ENCODE results near the gene TMTC1.

TMTC1 gene

GRCh38 chr12:29726741-29727348 lies 56.9 kb downstream of the TMTC1 start:
- TF ChIP-seq POLR2A (IDR thresholded peaks at IDR 0.05; ENCODE audit: low read length): no peak
- TF ChIP-seq GATA1 (IDR thresholded peaks at IDR 0.05; ENCODE audit: low read depth, low read length): no peak
- DNase-seq: no peak

GRCh38 chr12:29726321-29726692 lies 57.4 kb downstream of the TMTC1 start:
- no peak for TF ChIP-seq GATA1 (IDR thresholded peaks at IDR 0.05; ENCODE audit: low read depth, low read length)
- TF ChIP-seq POLR2A (IDR thresholded peaks at IDR 0.05; ENCODE audit: low read length): no peak
- no peak for DNase-seq

- TF ChIP-seq GATA1 (IDR thresholded peaks at IDR 0.05; ENCODE audit: low read depth, low read length) (no peak), POLR2A (IDR thresholded peaks at IDR 0.05; ENCODE audit: low read length) (no peak)
- no peak for DNase-seq
Observed at GRCh38 chr12:29725587-29726320, 58.0 kb downstream of the TMTC1 start.

GRCh38 chr12:29722164-29722563 lies 61.6 kb downstream of the TMTC1 start:
- TF ChIP-seq POLR2A (IDR thresholded peaks at IDR 0.05; ENCODE audit: low read length): no peak
- TF ChIP-seq GATA1 (IDR thresholded peaks at IDR 0.05; ENCODE audit: low read depth, low read length): no peak
- DNase-seq: no peak

- TF ChIP-seq POLR2A (IDR thresholded peaks at IDR 0.05; ENCODE audit: low read length) (no peak), GATA1 (IDR thresholded peaks at IDR 0.05; ENCODE audit: low read depth, low read length) (no peak)
- no peak for DNase-seq
Observed at GRCh38 chr12:29719381-29719780, 64.4 kb downstream of the TMTC1 start.

- DNase-seq: no peak
- TF ChIP-seq GATA1 (IDR thresholded peaks at IDR 0.05; ENCODE audit: low read depth, low read length) (no peak), POLR2A (IDR thresholded peaks at IDR 0.05; ENCODE audit: low read length) (no peak)
Observed at GRCh38 chr12:29717540-29718100, 66.1 kb downstream of the TMTC1 start.

GRCh38 chr12:29714966-29715365 lies 68.8 kb downstream of the TMTC1 start:
- no peak for DNase-seq
- TF ChIP-seq POLR2A (IDR thresholded peaks at IDR 0.05; ENCODE audit: low read length) (no peak), GATA1 (IDR thresholded peaks at IDR 0.05; ENCODE audit: low read depth, low read length) (no peak)

GRCh38 chr12:29713729-29714128 lies 70.0 kb downstream of the TMTC1 start:
- DNase-seq: no peak
- TF ChIP-seq GATA1 (IDR thresholded peaks at IDR 0.05; ENCODE audit: low read depth, low read length) (no peak), POLR2A (IDR thresholded peaks at IDR 0.05; ENCODE audit: low read length) (no peak)

- no peak for DNase-seq
- no peak for TF ChIP-seq GATA1 (IDR thresholded peaks at IDR 0.05; ENCODE audit: low read depth, low read length)
- no peak for TF ChIP-seq POLR2A (IDR thresholded peaks at IDR 0.05; ENCODE audit: low read length)
Observed at GRCh38 chr12:29711381-29711780, 72.4 kb downstream of the TMTC1 start.

- DNase-seq: peak in 1 of 2 experiments; percentile 1
- TF ChIP-seq POLR2A (IDR thresholded peaks at IDR 0.05; ENCODE audit: low read length) (no peak), GATA1 (IDR thresholded peaks at IDR 0.05; ENCODE audit: low read depth, low read length) (no peak)
Observed at GRCh38 chr12:29710104-29710503, 73.6 kb downstream of the TMTC1 start.

- no peak for TF ChIP-seq GATA1 (IDR thresholded peaks at IDR 0.05; ENCODE audit: low read depth, low read length)
- no peak for TF ChIP-seq POLR2A (IDR thresholded peaks at IDR 0.05; ENCODE audit: low read length)
- DNase-seq: no peak
Observed at GRCh38 chr12:29709496-29710040, 74.2 kb downstream of the TMTC1 start.

GRCh38 chr12:29709054-29709453 lies 74.7 kb downstream of the TMTC1 start:
- DNase-seq: no peak
- TF ChIP-seq POLR2A (IDR thresholded peaks at IDR 0.05; ENCODE audit: low read length): no peak

GRCh38 chr12:29707846-29708245 lies 75.9 kb downstream of the TMTC1 start:
- TF ChIP-seq GATA1 (IDR thresholded peaks at IDR 0.05; ENCODE audit: low read depth, low read length): no peak
- no peak for TF ChIP-seq POLR2A (IDR thresholded peaks at IDR 0.05; ENCODE audit: low read length)
- DNase-seq: no peak

- DNase-seq: no peak
- TF ChIP-seq POLR2A (IDR thresholded peaks at IDR 0.05; ENCODE audit: low read length) (no peak), GATA1 (IDR thresholded peaks at IDR 0.05; ENCODE audit: low read depth, low read length) (no peak)
Observed at GRCh38 chr12:29706311-29706710, 77.4 kb downstream of the TMTC1 start.

- TF ChIP-seq GATA1 (IDR thresholded peaks at IDR 0.05; ENCODE audit: low read depth, low read length): no peak
- TF ChIP-seq POLR2A (IDR thresholded peaks at IDR 0.05; ENCODE audit: low read length): no peak
- DNase-seq: no peak
Observed at GRCh38 chr12:29703528-29703927, 80.2 kb downstream of the TMTC1 start.
